Measurements from ENCODE around the gene PURB. TPM values are rescaled to one million over a fixed set of nuclear protein-coding genes. Genes with fewer than 3 reads are reported as not detected.
A peak's percentile ranks its signal among the peaks of the same experiment; 100 is the strongest.

Gene PURB
- total RNA-seq, 1 experiment from 2014 or later = 25.2 TPM

DNA sequence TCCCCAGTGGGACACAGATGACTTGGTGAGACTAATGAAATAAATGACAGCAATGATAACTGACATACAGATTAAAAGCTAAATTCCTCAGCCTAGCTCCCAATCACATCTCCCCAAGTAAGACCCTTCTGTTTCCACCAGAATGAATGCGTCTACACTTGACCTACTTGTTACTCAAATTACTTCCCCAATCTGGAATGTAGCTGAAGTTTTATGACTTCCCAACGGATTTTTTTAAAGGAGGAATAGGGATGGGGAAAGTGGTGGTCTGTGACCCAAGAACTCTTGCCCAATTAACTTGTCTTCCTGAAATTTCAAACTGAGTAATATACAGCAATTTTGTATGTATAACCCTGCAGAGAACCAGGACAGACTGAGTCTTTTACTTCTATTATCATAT lies 46.6 kb downstream of the PURB start:
- BruUV-seq (replicated peaks) = TSS peak; percentile 16
- Histone ChIP-seq H3K27me3 (ENCODE audit: control insufficient read depth, insufficient read depth, low read length) (no peaks in the 10 kb centered on the region), H3K4me3 (ENCODE audit: low read depth in 2 of 2, low read length in 2 of 2) (no peak overlapping the region), H3K9me3 (ENCODE audit: control insufficient read depth, insufficient read depth, low read depth, low read length) (no peaks in the 10 kb centered on the region), H3K27ac (ENCODE audit: low read length) (no peak overlapping the region), H3K4me1 (ENCODE audit: control insufficient read depth, insufficient read depth, low read length) (no peaks in the 10 kb centered on the region), H3K36me3 (ENCODE audit: control insufficient read depth, insufficient read depth, low read length) (peaks cover 27% of the 10 kb centered on the region)
- intact Hi-C loops (cut with micrococcal nuclease; ENCODE audit: unreplicated experiment) = no loop called here
- ChIA-PET POLR2A (interaction anchor here (0.6 to 1.0 kb wide), 2 partner anchors 40 to 108 kb away, joined by 3 read pairs; no protein-coding TSS in a partner anchor), CTCF (no interaction called here)
- no peak for DNase-seq (ENCODE audit: low read depth, low spot score)
- ATAC-seq = no peak
- TF ChIP-seq, protein P1, sequence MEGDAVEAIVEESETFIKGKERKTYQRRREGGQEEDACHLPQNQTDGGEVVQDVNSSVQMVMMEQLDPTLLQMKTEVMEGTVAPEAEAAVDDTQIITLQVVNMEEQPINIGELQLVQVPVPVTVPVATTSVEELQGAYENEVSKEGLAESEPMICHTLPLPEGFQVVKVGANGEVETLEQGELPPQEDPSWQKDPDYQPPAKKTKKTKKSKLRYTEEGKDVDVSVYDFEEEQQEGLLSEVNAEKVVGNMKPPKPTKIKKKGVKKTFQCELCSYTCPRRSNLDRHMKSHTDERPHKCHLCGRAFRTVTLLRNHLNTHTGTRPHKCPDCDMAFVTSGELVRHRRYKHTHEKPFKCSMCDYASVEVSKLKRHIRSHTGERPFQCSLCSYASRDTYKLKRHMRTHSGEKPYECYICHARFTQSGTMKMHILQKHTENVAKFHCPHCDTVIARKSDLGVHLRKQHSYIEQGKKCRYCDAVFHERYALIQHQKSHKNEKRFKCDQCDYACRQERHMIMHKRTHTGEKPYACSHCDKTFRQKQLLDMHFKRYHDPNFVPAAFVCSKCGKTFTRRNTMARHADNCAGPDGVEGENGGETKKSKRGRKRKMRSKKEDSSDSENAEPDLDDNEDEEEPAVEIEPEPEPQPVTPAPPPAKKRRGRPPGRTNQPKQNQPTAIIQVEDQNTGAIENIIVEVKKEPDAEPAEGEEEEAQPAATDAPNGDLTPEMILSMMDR (IDR thresholded peaks at IDR 0.05) = no peak
- TF ChIP-seq SIN3A (IDR thresholded peaks at IDR 0.05; ENCODE audit: borderline replicate concordance, insufficient read depth, low read depth, low read length) = no peak
- no peak for TF ChIP-seq TCF7L2 (IDR thresholded peaks at IDR 0.05; ENCODE audit: low read depth, low read length)
- no peak for TF ChIP-seq POLR2AphosphoS5 (IDR thresholded peaks at IDR 0.05; ENCODE audit: low read depth, low read length)
- TF ChIP-seq, protein P2, sequence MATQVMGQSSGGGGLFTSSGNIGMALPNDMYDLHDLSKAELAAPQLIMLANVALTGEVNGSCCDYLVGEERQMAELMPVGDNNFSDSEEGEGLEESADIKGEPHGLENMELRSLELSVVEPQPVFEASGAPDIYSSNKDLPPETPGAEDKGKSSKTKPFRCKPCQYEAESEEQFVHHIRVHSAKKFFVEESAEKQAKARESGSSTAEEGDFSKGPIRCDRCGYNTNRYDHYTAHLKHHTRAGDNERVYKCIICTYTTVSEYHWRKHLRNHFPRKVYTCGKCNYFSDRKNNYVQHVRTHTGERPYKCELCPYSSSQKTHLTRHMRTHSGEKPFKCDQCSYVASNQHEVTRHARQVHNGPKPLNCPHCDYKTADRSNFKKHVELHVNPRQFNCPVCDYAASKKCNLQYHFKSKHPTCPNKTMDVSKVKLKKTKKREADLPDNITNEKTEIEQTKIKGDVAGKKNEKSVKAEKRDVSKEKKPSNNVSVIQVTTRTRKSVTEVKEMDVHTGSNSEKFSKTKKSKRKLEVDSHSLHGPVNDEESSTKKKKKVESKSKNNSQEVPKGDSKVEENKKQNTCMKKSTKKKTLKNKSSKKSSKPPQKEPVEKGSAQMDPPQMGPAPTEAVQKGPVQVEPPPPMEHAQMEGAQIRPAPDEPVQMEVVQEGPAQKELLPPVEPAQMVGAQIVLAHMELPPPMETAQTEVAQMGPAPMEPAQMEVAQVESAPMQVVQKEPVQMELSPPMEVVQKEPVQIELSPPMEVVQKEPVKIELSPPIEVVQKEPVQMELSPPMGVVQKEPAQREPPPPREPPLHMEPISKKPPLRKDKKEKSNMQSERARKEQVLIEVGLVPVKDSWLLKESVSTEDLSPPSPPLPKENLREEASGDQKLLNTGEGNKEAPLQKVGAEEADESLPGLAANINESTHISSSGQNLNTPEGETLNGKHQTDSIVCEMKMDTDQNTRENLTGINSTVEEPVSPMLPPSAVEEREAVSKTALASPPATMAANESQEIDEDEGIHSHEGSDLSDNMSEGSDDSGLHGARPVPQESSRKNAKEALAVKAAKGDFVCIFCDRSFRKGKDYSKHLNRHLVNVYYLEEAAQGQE (IDR thresholded peaks at IDR 0.05; ENCODE audit: insufficient read depth in 1 of 2, low read depth in 2 of 2, low read length in 1 of 2) = no peak
- in situ Hi-C loops (cut with HindIII; ENCODE audit: low pct_unique_long_range_greater_than_20kb, low sequenced_read_pairs) = no loop called here

- in situ Hi-C loops (cut with HindIII; ENCODE audit: low pct_unique_long_range_greater_than_20kb, low sequenced_read_pairs) = no loop called here
- H3K36me3 ChIP-seq (ENCODE audit: control insufficient read depth, insufficient read depth, low read length) = peaks cover 16% of the 10 kb centered on the region
- peaks cover 2% of the 10 kb centered on the region; the same call in 1 of the 2 replicates for H3K4me1 ChIP-seq (ENCODE audit: control insufficient read depth, insufficient read depth, low read length)
- no peaks in the 10 kb centered on the region for H3K9me3 ChIP-seq (ENCODE audit: control insufficient read depth, insufficient read depth, low read depth, low read length)
- TF ChIP-seq POLR2AphosphoS5 (IDR thresholded peaks at IDR 0.05; ENCODE audit: low read depth, low read length) (no peak), TCF7L2 (IDR thresholded peaks at IDR 0.05; ENCODE audit: low read depth, low read length) (no peak), SIN3A (IDR thresholded peaks at IDR 0.05; ENCODE audit: borderline replicate concordance, insufficient read depth, low read depth, low read length) (no peak)
- TF ChIP-seq, protein P2 (IDR thresholded peaks at IDR 0.05; ENCODE audit: insufficient read depth in 1 of 2, low read depth in 2 of 2, low read length in 1 of 2) = no peak
- TF ChIP-seq, protein P1 (IDR thresholded peaks at IDR 0.05) = no peak
- ChIA-PET CTCF (no interaction called here), POLR2A (no interaction called here)
- DNase-seq (ENCODE audit: low read depth, low spot score) (no peak), ATAC-seq (no peak)
- no TSS peak for BruUV-seq (replicated peaks)
- no peak overlapping the region for H3K4me3 ChIP-seq (ENCODE audit: low read depth in 2 of 2, low read length in 2 of 2)
- no peak overlapping the region for H3K27ac ChIP-seq (ENCODE audit: low read length)
- intact Hi-C loops (cut with micrococcal nuclease; ENCODE audit: unreplicated experiment) = no loop called here
- H3K27me3 ChIP-seq (ENCODE audit: control insufficient read depth, insufficient read depth, low read length) = no peaks in the 10 kb centered on the region
Observed at GRCh38 chr7:44827567-44827966, 57.8 kb downstream of the PURB start.
